NCI-H82 (cell line): ENCODE data around the gene ACKR3.

Experiments
- DNase-seq: peaks from one replicate; lab custom pipeline; 2025; lab: John Stamatoyannopoulos, UW

The ACKR3 gene

GRCh38 chr2:236570081-236570868 is 650 bp downstream of the ACKR3 start:
- peak; percentile 19 for DNase-seq

GRCh38 chr2:236571145-236571544 is 1.5 kb downstream of the ACKR3 start:
- DNase-seq, result no peak

DNA sequence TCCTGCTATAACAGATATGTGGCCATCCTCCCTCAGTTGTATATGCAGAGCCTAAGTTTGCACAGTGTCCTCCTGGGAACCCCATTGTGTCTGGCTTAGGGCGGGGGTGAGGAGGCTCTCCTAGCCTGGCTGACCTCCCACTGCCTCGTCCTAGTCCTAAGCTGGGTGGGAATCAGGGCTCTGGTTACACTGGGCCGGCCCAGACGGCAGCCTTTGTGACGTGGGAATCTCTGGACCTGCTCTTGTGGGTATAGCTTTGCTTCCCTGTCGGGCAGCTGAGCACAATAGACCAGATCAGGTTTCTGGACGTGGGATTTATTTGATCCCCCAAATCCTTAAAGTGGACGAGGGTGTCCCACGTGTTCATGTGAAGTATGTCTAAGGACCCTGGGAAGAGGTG is 2.9 kb downstream of the ACKR3 start:
- DNase-seq, result peak; percentile 6

DNA sequence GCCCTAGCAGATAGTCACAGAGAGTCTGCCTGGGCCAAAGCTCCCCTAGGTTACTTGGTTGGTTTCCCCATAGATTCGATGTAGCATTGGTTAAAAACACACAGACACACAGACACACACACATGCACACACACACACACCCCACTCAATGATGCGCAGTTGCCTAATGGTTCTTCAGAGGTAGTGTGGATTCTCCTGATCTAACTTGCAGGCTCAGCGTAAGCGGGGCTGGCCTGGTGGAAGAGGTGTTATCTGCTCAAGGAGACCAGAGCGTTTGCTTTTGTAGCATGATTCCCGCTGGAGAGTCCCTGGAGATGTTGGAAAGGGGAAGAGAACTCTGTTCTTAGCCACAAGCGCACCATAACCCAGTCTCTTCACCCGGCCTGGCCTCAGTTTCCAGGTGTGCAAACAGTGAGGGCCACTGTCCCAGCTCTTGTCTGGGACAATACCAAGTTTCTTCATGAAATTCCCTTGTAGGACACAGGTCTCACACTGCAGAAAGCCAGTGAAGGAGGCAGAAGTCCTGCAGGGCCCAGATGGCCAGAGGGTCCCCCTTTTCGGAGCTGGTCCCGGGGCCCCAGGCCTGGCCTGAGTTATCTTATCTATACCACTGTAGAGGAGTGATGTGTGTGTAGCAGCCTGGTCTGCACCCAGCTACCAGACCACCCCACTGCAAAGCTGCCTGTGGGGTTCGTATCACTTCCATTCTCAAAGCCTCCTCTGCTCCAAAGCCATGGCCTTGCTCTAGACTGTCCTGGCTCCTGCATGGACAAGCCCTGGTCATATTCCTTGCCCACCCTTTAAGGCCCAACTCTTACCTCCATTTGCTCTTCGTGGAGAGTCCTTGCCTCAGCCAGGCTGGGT is 3.7 kb downstream of the ACKR3 start:
- no peak for DNase-seq

- DNase-seq, result no peak
Observed at GRCh38 chr2:236574000-236574399, 4.4 kb downstream of the ACKR3 start.

DNA sequence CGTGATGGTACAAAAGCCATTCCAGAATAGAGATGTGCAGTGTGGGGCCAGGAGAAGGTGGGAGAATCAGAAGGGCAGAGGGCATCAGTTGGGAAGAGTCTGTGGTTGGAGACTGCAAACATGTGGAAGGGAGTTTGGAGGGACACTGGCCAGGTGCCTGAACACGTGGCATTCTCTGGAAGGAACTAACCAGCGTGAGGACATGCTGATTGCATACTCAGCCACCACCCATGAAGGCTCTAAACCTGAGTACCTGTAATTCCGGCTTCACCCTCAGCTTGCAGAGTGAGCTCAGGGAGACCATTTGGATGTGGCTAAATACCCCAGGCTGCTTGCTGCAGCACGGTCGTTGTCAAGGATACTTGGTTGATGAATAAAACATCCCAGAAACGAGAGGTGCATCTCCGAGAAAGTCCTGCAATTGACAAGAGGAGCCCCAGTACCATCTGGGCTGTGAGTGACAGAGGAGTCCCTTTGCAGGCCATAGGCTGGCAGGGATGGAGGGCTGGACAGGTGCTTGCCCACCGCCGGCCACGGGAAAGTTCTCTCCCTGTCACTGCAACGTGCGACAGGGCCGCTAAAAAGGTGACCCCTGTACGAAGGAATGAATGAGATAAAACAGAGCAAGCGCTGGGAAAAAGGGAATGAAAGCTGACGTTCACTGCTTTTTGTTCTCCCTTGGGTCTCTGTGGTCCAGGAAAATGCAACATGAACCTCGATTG is 5.0 kb downstream of the ACKR3 start:
- DNase-seq, result no peak

DNA sequence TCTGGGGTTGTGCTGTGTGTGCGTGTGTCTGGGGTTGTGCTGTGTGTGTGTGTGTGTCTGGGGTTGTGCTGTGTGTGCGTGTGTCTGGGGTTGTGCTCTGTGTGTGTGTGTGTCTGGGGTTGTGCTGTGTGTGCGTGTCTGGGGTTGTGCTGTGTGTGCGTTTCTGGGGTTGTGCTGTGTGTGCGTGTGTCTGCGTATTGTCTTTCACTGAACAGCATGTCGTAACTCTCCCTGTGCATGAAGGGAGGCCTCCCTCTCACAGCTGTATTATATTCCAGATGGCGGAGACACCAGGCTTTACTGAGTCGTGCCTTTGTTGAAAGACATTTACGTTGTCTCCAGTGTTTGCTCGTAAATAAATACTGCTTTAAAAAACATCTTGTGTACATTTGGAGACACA is 5.9 kb downstream of the ACKR3 start:
- DNase-seq, result no peak

- no peak for DNase-seq
Observed at GRCh38 chr2:236576087-236576486, 6.5 kb downstream of the ACKR3 start.

GRCh38 chr2:236576953-236577352 is 7.3 kb downstream of the ACKR3 start:
- DNase-seq, result no peak

GRCh38 chr2:236577481-236578410 is 8.1 kb downstream of the ACKR3 start:
- no peak for DNase-seq

DNA sequence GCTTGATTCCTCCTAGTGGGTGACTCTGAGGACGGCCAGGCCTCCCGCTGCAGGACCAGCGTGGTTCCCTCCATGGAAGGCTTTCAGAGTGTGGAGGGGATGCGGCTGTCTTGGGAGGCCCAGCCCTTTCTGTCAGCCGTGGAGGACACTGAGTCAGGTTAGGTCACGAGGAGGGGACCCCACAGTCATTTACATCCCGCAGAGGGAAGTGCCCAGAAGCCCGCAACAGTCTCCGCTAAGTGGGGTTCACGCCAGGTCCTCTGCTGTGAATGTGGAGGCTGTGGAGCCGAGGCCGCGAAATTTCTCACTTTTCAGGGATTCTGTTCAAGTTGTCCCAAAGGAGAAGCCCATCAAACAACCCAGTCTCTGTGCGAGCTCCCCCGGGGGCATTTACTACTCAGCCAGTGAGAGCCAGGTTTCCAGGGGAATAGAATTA is 8.8 kb downstream of the ACKR3 start:
- DNase-seq, result no peak

DNA sequence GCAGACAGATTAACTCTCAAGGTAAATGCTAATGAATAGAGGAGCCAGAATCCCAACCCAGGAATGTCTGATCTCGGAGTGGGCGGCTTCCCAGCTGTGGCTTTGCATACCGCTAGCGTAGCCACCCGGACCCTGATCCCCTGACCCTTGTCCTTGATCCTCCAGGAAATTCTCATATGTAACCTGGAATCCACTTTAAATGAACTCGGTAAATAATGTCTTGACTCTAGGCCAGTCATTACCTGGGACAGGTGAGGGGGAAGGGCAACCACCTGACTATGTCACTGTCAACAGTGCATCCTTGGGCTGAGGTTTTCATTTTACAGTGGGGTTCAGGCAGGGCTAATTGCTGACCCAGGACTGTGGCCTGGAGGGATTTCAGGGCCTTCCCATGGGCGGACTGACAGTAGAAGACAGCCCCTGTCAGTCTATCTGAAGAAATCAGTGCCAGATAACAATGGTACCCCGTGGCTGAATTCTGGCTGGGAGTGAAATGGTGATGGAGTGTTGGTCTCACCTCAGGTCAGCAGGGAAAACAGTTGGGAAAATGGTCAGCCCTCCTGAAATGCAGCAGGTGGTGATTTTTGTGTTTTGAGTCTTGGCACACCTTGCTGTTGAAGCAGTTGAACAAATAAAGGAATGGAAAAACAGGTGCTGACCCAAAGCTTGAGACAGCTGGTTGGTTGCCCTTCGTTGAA is 9.6 kb downstream of the ACKR3 start:
- DNase-seq, result no peak

DNA sequence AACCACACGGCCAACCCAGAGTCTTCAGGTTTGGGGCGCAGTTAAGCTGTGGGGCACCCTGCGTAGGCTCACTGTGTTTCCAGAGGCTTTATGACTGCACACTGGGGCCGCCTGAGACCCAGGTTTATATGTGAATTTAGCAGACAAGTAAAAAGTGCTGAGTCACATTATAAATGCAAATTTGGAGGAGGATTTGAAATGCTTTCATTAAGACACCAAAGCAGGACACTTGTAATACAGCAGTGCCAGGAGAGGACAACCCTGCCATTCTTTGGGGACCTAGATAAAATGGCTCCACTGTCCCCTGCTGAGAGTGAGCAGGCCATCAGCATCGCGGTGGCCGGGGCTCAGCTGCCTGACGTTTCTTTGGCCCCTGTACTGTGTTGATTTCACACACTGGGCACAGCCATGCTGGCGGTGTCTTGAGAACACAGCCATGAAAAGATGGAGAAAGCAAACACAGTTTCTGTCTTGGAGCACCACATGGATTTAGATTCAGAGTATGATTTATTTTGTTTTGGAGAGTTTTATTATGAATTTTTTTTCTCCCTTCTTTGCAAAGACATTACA is 10.2 kb downstream of the ACKR3 start:
- DNase-seq, result no peak

DNA sequence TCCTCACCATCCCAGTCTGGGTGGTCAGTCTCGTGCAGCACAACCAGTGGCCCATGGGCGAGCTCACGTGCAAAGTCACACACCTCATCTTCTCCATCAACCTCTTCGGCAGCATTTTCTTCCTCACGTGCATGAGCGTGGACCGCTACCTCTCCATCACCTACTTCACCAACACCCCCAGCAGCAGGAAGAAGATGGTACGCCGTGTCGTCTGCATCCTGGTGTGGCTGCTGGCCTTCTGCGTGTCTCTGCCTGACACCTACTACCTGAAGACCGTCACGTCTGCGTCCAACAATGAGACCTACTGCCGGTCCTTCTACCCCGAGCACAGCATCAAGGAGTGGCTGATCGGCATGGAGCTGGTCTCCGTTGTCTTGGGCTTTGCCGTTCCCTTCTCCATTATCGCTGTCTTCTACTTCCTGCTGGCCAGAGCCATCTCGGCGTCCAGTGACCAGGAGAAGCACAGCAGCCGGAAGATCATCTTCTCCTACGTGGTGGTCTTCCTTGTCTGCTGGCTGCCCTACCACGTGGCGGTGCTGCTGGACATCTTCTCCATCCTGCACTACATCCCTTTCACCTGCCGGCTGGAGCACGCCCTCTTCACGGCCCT is 11.2 kb downstream of the ACKR3 start:
- DNase-seq, result no peak

GRCh38 chr2:236581546-236581945 is 11.9 kb downstream of the ACKR3 start:
- no peak for DNase-seq

DNA sequence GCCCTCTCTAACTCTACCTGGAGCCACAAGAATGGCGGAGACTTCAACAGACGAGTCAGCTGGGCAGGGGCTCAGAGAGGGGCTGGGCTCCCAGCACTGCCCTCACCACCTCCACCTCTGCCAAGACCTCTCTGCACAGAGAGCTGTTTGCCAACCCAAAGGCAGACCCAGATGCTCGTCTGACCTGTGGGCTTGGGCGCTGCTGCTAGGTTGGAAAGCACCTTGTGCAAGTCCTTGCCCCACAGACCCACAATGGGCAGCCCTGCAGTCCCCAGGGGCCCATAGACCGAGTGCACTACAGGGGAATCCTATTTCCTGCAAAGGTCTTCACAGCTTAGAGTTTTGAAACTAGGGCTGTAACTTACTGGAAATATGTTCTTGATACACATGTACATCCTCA is 13.3 kb downstream of the ACKR3 start:
- DNase-seq, result no peak

GRCh38 chr2:236583621-236584203 is 14.1 kb downstream of the ACKR3 start:
- DNase-seq, result no peak

DNA sequence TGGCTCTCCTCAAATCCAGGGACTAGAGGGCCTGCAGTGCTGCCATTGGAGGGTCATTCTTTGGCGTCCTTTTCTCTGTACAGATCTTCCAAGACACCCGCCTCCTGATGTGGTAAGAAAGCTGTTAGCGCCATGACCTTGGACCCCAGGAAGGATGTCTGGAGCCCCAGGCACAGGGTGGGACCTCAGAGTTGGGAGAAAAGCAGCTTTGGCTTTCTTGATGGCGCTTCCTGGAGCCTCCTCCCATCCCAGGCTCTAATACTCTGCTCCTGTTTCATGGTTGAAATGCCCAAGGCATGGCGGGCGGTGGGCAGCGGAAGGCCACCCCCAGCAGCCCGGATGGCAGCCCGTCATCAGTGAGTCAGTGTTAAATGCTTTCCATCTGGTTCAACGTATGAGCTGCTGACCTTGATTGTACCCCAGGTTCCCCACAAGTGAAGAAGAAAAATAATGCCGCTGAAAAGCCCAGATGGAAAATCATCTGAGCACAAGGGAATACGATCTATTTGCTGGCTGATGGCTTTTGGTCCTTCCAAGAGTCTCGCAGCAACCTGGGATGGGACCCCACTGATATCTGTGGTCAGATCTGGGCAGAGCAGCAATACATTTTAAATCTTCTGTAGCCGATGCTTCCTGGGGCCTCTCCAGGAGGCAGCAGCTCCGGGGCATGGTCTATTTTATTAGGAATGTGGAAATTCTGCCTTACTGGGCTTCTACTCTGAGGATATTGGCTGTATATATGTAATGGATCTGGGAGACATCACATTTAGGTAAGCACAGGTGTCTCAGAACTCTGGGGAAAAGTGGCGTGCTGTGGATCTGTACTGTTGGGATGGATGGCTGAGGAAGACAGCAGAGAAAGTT is 15.1 kb downstream of the ACKR3 start:
- DNase-seq, result no peak

GRCh38 chr2:236585966-236586365 is 16.3 kb downstream of the ACKR3 start:
- DNase-seq, result no peak
